PC-9 (cell line): Measurements from ENCODE around the gene TMEM132E.

ENCODE experiments used
- EZH2 ChIP-seq: fragments of 200-600 bp; sonication (generic); IDR thresholded peaks from 2 replicates; pipeline ENCODE4 v1.8.0; 2017; ENCODE audit warnings: antibody characterized with exemption, low read depth
- TF ChIP-seq, protein P1 (sequence below): fragments of 200-600 bp; sonication (generic); conservative IDR thresholded peaks from 2 replicates; pipeline ENCODE4 v1.6.1; 2017; ENCODE audit warnings: mixed run types, antibody characterized with exemption, mild to moderate bottlenecking, moderate library complexity

DNA sequence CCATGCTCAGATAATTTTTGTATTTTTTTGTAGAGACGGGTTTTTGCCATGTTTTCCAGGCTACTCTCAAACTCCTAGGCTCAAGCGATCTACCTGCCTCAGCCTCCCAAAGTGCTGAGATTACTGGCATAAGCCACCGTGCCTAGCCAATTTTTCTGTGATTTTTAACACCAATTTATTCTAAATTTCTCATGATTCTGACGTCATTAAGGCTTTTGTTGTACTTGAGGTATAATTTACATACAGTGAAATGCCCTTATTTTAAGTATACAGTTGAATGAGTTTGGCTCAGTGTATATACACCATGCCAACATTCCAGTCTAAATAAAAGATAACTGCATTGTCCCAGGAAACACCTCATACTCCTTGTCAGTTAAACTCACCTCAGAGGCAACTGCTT is 77.4 kb downstream of the TMEM132E start:
- TF ChIP-seq, protein P1, sequence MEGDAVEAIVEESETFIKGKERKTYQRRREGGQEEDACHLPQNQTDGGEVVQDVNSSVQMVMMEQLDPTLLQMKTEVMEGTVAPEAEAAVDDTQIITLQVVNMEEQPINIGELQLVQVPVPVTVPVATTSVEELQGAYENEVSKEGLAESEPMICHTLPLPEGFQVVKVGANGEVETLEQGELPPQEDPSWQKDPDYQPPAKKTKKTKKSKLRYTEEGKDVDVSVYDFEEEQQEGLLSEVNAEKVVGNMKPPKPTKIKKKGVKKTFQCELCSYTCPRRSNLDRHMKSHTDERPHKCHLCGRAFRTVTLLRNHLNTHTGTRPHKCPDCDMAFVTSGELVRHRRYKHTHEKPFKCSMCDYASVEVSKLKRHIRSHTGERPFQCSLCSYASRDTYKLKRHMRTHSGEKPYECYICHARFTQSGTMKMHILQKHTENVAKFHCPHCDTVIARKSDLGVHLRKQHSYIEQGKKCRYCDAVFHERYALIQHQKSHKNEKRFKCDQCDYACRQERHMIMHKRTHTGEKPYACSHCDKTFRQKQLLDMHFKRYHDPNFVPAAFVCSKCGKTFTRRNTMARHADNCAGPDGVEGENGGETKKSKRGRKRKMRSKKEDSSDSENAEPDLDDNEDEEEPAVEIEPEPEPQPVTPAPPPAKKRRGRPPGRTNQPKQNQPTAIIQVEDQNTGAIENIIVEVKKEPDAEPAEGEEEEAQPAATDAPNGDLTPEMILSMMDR, result no peak
- TF ChIP-seq EZH2, result no peak
